Urothelium cell line (cell line): ENCODE measurements around the gene ATP6V0D1.

Experiments
- DNase-seq: peaks from one replicate; pipeline ENCODE4 v3.0.0; 2011; ENCODE audit warnings: low spot score, mixed read lengths
- FAIRE-seq: peaks from 2 replicates; lab custom pipeline; 2011; peaks lifted over from hg19 to GRCh38; lab: Jason Lieb, UNC

Gene ATP6V0D1

DNA sequence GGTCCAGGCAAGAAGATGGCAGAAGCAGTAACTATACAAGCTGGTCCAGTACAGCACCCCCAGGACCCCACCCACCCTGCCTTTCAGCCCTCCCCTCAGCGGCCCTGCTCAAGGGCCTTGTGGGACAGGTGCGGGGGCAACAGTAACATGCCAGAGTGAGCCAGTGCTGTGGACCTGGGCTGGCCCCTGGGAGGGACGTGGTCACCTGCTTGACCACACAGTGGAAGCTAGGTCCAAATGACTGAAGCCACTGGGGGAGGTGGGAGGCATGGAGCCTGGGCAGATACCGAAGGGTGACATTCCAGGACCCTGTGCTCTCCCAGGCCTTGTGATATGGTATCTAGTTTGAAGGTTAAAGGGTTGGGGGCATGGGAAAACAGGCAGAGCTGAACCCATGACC is 17.3 kb downstream of the ATP6V0D1 start:
- no peak for DNase-seq
- FAIRE-seq: no peak

DNA sequence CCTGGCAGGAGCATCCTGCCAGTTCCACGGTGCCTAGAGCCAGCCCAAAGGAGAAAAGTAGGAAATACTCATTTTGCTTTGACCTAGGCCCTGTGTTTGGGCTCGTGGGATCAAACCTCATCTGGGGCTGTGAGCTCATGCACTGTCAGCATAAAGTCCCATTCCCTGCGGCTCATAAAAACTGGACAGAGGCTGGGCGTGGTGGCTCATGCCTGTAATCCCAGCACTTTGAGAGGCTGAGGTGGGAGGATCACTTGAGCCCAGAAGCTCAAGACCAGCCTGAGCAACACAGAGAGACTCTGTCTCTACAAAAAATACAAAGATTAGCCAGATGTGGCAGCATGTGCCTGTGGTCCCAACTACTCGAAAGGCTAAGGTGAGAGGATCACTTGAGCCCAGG is 17.9 kb downstream of the ATP6V0D1 start:
- FAIRE-seq (no peak), DNase-seq (no peak)

DNA sequence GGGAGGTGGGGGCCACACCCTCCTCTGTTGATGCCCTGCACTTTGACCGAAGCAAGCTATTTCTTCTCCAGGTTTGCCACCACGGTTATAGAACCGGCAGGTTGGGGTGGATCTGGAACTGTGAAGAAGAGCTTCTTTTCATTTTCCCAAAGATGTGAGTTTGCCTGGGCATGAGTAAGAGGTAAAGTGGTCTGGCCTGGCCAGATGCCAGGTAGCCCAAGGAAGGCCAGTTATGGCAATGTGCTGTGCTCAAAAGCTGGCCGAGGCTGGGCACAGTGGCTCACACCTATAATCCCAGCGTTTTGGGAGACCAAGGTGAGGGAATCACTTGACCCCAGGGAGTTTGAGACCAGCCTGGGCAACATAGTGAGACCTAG is 18.7 kb downstream of the ATP6V0D1 start:
- FAIRE-seq (no peak), DNase-seq (no peak)

DNA sequence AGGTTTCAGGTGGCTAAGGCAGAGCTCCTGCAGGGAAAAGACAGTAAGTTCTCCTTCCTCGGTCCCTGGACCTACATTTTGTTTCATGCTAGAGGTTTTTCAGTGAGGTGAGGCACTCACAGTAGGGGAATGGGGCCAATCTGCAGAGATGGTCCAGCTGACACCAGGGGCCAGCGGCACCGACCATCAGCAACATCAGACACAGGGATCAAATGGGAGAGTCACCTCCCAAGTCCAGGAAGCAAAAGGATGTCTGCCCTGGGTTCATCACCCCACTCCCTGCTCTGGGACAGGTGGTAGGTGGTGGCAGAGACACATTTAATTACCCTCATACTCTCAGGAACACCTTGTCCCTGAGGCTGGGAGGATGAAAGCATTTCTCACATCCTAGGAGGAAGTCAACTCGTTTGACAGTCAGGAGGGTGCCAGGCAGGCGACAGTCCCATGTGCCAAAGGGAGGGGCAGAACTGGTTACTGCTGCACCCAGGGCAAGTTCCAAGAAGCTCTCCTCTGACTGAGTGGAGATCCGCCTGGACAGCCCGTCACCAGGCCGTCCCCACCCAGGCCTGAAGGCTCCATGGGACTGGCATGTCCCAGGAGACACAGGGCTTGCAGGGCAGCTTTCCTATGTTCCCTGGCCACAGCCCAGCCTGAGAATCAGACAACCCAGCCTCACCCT is 19.2 kb downstream of the ATP6V0D1 start:
- DNase-seq: no peak
- no peak for FAIRE-seq

DNA sequence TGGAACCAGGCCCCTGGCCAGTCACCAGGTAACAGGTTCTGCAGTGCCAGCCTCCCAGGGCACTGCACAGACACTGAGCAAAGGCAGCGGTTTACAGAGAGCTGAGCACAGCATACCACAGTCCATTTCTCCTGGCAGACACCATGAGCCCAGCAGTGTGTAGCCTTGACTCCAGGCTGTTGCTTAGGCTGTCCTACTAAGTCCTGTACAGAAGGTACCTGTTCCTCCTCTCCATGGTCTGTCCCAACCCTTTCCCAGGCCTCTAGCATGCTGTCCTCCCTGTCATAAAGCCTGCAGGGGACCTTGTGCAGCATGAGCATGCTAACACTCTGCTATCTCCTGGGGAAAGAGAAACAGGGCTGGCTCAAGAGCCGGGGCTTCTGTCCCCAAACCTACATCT is 20.0 kb downstream of the ATP6V0D1 start:
- no peak for FAIRE-seq
- DNase-seq: no peak

DNA sequence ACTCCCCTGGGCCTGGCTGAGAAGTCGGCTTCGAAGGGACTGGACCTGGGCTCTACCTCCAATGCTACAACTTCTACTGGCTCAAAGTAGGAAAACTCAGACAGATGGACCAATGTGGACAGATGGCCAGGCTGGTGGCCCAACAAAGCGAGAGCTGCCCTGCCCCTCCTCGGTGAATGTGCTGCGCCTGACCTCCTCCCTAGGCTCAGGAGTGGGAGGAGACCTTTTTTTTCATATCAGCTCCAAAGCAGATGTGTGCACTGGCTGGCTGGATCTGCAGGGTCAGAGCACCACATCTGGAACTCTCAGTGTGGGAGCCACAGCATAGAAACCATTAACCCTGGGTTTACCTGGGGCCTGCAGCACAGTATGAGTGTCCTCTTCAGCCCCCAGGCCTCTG is 20.8 kb downstream of the ATP6V0D1 start:
- FAIRE-seq: no peak

DNA sequence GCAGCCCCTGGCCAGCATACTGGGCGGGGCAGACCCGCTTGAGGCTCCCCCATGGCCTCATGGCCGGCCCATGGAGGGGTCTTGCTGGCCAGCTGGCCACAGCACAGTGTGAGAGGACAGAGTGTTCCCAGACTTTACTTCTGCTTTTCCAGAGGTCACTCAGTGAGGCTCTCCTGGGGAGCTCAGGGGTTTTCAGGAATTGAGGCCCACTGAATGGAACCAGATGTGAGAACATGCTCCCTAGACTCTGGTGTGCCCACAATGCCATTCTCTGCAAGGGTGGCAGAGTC is 21.2 kb downstream of the ATP6V0D1 start:
- FAIRE-seq (no peak), DNase-seq (no peak)

More for the DNA sequence above, 20.8 kb downstream of the ATP6V0D1 start:
- DNase-seq: no peak

DNA sequence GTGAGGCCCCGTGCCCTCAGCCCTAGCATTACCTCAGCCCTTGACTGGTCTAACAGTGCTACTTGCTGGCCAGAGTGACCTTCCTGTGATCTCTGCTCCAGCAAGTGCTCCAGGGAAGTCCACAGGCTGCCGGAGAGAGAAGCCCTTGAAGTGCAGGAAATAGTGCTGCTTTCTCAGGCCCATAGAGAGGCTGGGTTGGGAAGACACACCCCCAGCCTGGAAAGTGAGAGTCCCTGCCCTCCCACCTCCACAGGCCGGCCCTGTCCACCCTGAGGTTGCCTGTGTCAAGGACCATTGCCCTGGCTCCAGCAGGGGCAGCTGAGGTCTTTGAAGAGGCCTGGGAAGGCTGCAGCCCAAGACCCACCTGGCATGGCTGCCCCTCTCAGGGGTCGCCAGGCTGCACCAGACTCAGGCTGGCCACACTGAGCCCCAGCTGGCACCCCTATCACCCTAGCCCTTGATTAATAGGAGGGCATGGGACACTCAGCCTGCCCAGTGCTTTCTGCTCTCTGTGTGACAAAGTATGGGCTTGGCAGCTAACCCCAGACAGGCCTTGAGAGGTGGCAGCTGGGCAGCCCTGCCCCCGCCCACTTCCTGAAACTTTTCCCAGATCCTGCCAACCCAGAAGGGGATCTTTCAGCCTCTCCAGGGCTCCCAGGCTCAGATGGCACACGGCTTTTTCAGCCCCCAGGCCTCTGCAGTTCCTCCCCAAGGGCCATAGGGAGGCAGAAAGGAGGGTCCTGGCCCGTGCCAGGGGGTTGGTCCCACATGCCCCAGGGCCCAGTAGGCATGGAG is 21.7 kb downstream of the ATP6V0D1 start:
- no peak for FAIRE-seq
- no peak for DNase-seq

DNA sequence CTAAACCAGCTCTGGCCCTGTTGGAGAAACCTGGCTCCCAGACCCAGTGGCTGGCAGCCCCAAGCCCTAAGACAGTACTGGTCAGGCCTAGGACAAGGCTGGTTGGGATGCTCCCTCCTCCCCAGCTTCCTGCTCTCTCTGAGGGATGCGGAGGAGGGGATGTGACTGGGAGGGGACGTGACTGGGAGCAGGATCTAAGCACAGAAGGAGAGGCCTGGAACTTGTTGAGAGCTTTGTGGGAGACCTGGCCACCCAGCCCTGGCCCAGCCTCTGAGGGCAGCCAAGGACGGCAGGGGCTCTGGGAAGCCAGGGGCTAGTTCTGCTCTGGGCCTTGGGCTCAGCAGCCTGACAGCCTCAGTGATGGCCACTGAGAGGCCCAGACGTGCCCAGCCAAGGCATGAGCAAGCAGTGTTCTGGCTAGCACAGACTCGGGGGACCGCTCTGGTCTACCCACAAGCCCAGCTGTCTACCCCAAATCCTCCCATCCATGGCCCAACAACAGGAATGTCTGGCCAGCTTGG is 22.8 kb downstream of the ATP6V0D1 start:
- no peak for DNase-seq
- FAIRE-seq: no peak

DNA sequence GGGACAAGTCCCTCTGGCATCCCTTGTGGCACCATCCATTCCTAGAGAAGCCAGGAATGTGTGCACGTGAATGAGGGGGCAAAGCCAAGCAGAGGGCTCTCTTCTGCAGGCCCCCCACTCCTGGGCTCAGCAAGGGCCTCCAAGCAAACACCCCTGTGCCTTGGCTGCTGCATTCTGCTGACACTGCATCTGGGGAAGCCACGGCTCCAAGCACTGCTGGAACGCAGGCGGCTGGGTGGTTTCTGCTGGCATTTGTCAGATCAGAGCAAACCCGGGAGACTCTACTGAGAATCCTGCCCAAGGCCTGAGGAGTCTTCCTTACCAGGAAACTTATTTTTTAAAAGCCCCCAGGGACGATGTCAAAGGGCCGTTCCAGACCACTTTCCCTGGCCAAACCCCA is 23.3 kb downstream of the ATP6V0D1 start:
- FAIRE-seq (no peak), DNase-seq (no peak)

DNA sequence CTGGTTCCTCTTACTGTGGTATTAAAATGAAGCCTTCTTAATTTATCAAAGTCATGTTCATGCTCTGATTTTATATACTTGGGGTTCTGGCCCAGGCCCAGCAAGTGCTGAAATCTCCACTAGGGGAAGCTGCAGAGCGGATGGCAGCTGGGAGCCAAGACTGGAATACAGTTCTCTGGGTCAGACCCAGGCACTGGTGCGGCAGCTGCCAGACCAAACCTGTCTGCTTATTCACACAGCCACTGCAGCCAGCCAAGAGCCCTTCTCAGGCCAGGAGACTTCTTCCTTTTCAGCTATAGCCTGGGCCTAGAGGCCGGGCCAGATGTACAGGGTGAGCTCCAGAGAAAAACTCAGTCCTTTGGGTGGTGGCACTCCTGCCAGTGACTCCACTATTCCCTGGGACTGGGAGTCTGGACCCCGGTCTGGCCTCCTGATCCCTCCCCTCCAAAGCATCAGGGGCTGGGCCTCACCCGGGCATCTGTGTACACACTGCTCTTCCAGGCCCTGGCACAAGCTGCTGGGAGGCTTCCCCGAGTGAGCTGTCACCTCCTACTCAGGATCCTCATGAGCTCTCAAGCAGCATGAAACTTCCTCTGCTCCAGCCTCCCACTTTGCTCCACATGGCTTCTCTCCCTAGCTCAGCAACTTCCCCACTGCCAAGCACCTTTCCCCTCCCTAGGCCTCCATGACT is 24.4 kb downstream of the ATP6V0D1 start:
- FAIRE-seq (no peak), DNase-seq (peak; percentile 33)

DNA sequence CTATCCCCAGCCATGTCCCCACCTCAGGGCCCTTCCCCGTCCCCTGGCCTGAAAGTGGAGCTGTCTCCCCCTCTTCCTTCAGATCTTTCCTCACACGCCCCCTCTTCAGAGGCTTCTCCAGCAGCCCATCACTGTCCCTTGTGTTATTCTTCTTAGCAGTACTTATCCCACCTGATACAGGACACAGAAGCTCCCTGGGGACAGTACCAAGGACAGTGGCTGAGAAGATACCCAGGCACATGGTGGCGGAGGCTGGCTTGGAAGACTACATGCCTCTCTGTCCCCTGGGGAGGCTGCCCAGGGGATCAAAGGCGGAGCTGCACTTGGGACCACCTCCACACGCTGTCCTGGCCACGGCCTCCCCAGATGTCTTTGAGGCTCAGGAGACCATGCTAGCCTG is 26.1 kb downstream of the ATP6V0D1 start:
- no peak for DNase-seq
- FAIRE-seq: no peak

DNA sequence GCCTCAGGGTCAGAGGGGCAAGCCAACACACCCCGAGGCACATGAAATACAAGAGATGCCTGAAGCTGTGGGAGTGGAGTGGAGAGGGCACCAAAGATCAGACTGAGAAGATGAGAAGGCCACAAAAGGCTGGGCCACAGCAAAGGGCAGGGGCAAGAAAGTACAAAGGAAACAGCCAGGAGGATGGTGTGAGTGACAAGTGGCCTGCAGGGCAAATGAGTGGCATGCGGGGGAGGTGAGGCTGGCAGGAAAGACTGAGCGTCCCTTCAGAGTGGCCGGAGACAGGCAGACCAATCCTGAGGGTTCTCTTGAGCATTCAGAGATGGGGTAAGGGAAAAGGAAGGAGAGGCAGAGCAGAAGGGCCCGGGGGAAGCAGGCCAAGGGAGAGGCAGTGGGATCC is 26.9 kb downstream of the ATP6V0D1 start:
- no peak for DNase-seq
- no peak for FAIRE-seq

DNA sequence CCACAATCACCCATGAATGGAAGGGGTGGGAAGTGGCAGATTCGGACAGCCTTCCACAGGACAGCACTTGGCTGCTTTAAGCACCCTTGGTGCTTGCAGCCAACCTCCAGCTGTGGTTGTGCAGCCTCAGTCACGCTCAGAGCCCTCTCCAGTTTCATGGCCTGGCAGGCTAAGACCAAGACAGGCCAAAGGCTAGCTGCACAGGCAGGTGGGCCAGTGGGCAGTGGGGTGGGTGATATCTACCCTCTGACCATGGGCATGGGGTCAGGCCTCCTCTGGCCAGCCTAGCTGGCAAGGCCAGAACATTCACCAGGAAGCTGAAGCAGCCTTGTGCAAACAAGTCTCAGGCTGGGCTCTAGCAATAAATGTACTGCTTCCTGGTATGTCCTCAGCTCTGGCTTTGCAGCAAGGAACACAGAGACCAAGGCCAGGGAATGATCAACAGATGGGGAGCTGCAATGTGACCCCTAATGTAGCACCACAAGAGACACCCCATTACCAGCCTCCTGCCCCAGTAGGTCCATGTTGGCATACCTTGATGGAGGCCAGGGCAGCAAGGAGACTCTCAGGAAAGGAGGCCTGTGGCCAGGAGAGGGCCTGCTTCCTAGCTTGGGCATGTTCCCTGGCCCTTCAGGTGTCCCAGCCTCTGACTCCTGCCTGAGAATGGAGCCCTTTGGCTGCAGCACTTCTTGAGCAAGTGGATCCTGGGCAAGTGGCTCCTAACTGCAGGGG is 29.1 kb downstream of the ATP6V0D1 start:
- DNase-seq: no peak
- FAIRE-seq: no peak

DNA sequence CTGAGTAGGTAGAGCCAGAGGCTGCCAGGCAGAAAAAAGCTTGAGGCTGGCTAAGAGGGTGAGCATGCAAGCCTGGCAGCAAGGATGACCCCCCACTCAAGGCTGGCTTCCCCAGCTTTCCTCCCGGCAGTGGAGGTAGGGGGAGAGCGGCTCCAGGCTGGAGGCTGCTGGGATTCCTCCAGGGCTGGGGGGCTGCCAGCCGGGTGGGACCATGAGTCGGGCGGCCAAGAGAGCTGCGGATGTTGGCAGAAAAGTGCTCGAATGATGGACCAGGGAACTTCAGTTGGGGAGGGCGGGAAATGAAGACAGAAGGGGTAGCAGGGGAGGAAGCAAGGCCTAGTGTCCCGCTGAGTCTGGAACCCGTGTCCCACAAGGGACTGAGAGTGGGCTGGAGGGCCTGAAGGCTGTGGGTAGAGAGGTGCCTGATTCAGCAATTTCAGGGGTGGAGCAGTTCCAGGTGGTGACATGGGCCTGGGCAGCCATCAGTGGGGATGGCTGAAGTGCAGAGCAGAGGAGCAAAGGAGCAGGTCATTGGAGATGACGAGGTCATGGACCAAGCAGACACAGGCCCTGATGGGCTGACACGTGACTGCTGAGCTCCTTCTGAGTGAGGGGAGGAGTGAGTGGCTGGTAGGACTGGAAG is 29.8 kb downstream of the ATP6V0D1 start:
- FAIRE-seq: no peak

DNA sequence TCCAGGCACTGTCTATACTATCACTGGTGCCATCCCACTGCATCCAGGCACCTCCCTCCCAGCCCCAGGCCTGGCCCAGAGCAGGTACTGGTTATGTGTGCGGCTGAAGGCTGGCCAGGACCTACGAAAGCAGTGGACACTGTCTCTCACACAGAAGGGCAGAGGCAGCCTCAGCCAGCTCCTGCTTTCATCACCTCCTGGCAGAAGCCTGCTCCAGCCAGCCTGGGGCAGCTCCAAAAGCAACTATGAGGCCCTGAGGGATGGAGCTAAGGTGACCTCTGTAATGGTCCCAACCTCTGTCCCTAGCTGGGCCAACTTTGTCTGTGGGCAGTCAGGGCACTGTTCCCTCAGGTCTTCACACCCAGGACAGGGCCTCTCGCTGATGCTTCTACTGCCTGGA is 31.2 kb downstream of the ATP6V0D1 start:
- FAIRE-seq: no peak
- DNase-seq: no peak

More for the DNA sequence above, 29.8 kb downstream of the ATP6V0D1 start:
- no peak for DNase-seq

DNA sequence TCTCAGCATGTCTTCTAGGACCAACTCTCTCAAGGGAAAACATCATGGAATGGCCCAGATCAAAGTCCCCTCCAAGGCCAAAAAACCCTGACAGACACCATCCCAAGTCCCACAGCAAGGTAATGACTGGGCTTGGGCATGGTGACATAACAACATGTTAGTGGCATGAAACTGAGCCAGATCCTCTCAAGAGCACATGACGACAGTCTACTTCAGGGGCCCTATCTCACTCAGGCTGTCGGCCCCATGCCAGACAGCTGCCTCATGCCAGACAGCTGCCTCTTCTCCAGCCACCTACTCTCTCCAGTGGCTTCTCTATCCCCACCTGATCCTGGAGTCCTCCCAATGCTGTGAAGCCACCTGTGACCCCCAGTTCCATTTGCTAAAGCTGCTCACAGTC is 31.6 kb downstream of the ATP6V0D1 start:
- FAIRE-seq (no peak), DNase-seq (no peak)

DNA sequence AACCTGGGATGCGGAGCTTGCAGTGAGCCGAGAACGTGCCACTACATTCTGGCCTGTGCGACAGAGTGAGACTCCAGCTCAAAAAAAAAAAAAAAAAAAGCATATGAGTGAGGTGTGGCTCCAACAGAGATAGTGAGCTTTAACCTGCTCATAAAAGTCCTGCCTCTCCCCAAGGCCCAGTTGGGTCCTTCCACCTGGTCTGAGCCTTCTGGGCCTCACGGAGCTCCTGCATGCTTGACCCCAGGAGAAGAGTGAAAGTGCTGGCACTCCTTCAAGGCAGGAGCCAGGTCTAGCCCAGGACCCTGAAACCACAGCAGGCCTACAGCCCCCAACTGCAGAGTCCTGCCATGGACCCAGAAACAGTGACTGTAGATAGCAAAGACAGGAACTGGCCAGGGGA is 32.4 kb downstream of the ATP6V0D1 start:
- FAIRE-seq: no peak

DNA sequence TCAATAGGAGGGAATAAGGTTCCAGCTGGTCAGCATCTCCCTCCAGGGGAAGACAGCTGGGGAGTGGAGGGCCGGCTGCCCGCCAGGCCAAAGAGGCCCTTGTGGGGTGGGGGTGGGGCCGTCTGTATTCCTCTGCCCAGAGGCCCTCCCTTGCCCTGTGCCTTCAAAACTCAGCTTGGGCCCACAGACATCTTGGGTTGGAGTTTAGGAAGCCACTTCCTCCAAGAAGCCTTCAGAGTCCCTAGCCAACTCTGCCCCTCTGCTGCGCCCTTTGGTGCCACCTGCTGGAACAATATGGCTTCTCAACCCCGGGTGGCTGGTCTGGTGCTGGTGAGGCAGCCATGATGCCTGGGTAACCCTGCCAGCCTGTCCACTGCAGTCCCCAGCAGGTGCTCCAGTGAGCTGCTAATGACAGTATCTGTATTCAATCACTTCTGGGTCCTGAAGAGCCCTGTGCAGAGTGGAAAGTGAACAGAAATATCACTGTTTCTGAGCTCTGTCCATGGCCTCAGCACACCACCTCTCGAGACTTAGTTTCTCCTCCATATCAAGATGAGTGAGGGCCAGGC is 33.4 kb downstream of the ATP6V0D1 start:
- FAIRE-seq (no peak), DNase-seq (peak; percentile 67)

More for the DNA sequence above, 32.4 kb downstream of the ATP6V0D1 start:
- DNase-seq: no peak

DNA sequence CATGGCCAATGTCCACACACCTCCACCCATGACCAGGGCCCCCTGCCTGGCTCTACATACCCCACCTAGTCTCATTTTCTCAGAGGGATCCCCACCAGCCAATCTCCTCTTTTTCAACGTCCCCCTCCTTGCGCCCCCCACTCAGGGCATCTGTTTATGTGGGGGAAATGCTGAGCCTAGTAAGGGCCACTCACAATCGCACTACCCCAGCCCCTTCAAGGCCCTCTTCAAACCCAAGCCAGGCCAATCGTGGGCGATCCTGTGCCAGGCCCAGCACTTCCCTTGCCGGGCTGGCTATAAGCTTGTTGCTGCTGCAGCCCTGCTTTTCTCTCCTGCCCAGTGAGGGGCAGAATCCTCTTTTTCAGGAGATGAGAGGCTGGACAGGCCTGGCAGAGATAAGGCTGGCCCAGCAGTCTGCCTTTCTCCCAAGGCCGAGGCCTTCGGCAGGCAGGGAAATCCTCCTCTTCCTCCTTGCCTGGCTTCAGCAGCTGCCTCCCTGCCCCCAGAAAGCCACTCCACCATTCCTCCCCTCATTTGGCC is 33.9 kb downstream of the ATP6V0D1 start:
- FAIRE-seq (no peak), DNase-seq (no peak)
